AG04450 (cell line): ENCODE measurements around the gene ATP1B1. TPM values are rescaled to one million over a fixed set of nuclear protein-coding genes. Genes with fewer than 3 reads are reported as not detected.

Experiments
- CTCF ChIA-PET: fragments of 300-600, 350-600 bp; formaldehyde crosslinking; extraction: SDS; loops from one replicate; lab custom pipeline; 2022; ENCODE audit warnings: antibody characterized with exemption, inconsistent platforms; lab: Charles Lee
- POLR2A ChIA-PET: fragments of 350-600 bp; formaldehyde crosslinking; extraction: SDS; loops from one replicate; lab custom pipeline; 2021; ENCODE audit warnings: antibody characterized with exemption, inconsistent platforms; lab: Yijun Ruan, JAX
- DNase-seq: peaks from one replicate; pipeline ENCODE4 v3.0.0-alpha.2; 2011; ENCODE audit warnings: low read depth, low spot score
- H3K27ac ChIP-seq: one replicate; pipeline ENCODE4 v1.5.1; 2012; ENCODE audit warnings: low read depth, low read length, control low read depth
- H3K27me3 ChIP-seq: one replicate; pipeline ENCODE4 v1.6.0; 2012; ENCODE audit warnings: low read length; ENCODE audit not compliant: control insufficient read depth, insufficient read depth
- H3K4me3 ChIP-seq: 2 replicates; pipeline ENCODE4 v1.5.1; 2011; ENCODE audit warnings: mild to moderate bottlenecking, low read depth, low read length, control low read depth
- H3K9me3 ChIP-seq: 2 replicates; pipeline ENCODE4 v1.5.1; 2012; ENCODE audit warnings: low read length; ENCODE audit not compliant: control insufficient read depth, insufficient read depth
- polyA plus RNA-seq: library from polyadenylated mRNA; depleted of rRNA; stranded (reverse); fragments of >200 nt; gene quantifications from 2 replicates; pipeline ENCODE4 v1.2.3, GENCODE V29; 2011
- TF ChIP-seq, protein P1 (sequence below): IDR thresholded peaks from 2 replicates; pipeline ENCODE4 v1.5.1; 2011; ENCODE audit warnings: low read depth, low read length, control low read depth, inconsistent platforms

Gene ATP1B1
- polyA plus RNA-seq, 1 experiment, result 25.0 TPM

DNA sequence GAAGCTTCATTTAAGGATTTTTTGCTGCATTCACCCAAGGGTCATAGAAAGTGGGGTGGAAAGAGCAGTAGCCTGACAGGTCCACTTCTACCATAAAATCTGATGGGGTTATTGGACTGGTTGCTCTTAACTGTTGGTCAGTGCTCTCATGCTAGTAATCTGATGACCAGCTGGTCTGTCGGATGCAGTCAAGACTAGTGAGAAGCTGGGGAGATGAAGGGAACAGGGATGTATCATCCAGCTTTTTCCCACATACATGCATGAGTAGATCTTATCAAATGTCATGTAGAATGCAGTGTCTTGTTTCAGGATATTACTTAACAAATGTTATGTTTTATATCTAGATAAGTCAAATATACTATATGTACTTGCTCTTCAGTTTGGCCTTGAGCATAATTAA, 11.1 kb downstream of the ATP1B1 start:
- H3K27ac ChIP-seq, result no peak overlapping the region
- no peaks in the 10 kb centered on the region for H3K27me3 ChIP-seq
- no peak for DNase-seq
- TF ChIP-seq, protein P1, sequence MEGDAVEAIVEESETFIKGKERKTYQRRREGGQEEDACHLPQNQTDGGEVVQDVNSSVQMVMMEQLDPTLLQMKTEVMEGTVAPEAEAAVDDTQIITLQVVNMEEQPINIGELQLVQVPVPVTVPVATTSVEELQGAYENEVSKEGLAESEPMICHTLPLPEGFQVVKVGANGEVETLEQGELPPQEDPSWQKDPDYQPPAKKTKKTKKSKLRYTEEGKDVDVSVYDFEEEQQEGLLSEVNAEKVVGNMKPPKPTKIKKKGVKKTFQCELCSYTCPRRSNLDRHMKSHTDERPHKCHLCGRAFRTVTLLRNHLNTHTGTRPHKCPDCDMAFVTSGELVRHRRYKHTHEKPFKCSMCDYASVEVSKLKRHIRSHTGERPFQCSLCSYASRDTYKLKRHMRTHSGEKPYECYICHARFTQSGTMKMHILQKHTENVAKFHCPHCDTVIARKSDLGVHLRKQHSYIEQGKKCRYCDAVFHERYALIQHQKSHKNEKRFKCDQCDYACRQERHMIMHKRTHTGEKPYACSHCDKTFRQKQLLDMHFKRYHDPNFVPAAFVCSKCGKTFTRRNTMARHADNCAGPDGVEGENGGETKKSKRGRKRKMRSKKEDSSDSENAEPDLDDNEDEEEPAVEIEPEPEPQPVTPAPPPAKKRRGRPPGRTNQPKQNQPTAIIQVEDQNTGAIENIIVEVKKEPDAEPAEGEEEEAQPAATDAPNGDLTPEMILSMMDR, result no peak
- CTCF ChIA-PET, result interaction anchor here (0.8 kb wide), 2 partner anchors 8 to 11 kb away, joined by 3 to 4 read pairs; partner anchors contain the start of gene ATP1B1
- POLR2A ChIA-PET, result interaction anchor here (0.8 kb wide), 1 partner anchor 10 kb away, joined by 3 read pairs; no protein-coding TSS in a partner anchor
- no peaks in the 10 kb centered on the region; the same call in 1 of the 2 replicates for H3K9me3 ChIP-seq
- no peak overlapping the region for H3K4me3 ChIP-seq

DNA sequence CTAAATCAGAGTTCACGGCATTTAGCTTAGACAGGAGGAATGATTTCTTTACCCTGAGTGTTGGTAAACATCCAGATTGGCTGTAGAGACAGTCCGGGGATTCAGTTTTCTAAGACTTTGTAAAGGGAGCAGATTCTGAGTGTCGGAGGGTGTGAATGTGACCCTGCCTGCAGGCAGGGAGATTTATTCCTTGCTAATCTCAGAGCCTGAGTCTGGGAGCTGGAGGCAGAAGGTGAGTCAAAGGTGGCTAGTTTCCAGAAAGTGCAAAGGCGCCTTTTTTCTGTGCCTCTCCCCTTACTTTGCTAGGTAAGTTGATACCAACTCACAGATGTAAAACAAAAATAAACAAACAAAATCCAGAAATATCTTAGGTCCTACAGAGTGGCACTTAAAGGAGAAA, 11.7 kb downstream of the ATP1B1 start:
- no peaks in the 10 kb centered on the region; the same call in 1 of the 2 replicates for H3K9me3 ChIP-seq
- no peak overlapping the region for H3K27ac ChIP-seq
- TF ChIP-seq, protein P1, result no peak
- DNase-seq, result no peak
- no peak overlapping the region for H3K4me3 ChIP-seq
- ChIA-PET CTCF (interaction anchor here (0.8 kb wide), 1 partner anchor 9 kb away, joined by 3 read pairs; no protein-coding TSS in a partner anchor), POLR2A (no interaction called here)
- no peaks in the 10 kb centered on the region for H3K27me3 ChIP-seq

DNA sequence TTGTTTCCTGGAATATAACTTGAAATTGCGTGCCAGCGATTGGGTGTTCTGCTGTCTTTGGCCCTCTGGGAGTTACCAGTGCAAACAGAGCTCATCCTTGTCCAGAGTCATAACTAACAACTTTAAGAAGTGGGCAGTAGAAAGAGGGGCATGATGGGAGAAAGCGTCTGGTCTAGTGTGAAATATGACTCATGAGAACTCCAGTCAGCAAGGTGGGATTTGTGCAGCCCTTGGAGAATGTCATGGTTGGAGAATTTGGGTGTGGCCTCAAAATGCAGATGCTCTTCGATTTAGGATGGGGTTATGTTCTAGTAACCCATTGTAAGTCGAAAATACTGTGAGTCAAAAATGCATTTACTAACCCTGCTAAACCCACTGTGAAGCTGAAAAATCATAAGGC, 12.9 kb downstream of the ATP1B1 start:
- POLR2A ChIA-PET, result interaction anchor here (1.9 kb wide), 1 partner anchor 12 kb away, joined by 15 read pairs; the partner anchor contains the start of gene ATP1B1
- DNase-seq, result no peak

DNA sequence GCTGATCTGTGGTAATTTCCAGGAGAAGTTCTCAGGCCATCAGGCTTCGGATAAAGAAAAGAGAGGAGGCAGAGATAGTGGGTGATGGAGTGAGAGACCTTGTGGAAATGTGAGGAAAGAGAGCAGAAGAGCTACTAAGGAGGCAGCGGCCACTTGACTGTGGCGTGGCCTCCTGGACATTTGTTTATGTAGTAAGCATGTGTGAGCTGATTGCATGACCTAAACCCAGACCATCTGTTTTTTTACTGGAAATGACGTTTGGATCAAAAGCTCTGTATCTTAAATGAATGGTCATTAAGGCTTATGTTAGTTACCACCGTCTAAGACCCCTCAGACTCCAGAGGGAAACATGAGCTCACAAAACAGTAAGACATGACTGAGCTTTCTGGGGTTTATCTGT, 13.6 kb downstream of the ATP1B1 start:
- Histone ChIP-seq H3K27me3 (no peaks in the 10 kb centered on the region), H3K4me3 (no peak overlapping the region), H3K27ac (peak overlapping the region; percentile 71), H3K9me3 (no peaks in the 10 kb centered on the region)
- CTCF ChIA-PET, result interaction anchor here (0.8 to 1.7 kb wide), 3 partner anchors 8 to 14 kb away, joined by 3 to 7 read pairs (median 3); partner anchors contain the start of gene ATP1B1
- TF ChIP-seq, protein P1, result no peak
- DNase-seq, result peak; percentile 46
- POLR2A ChIA-PET, result interaction anchor here (1.9 kb wide), 1 partner anchor 13 kb away, joined by 15 read pairs; the partner anchor contains the start of gene ATP1B1

More for the DNA sequence above, 12.9 kb downstream of the ATP1B1 start:
- H3K27me3 ChIP-seq, result no peaks in the 10 kb centered on the region
- CTCF ChIA-PET, result interaction anchor here (0.8 to 1.7 kb wide), 3 partner anchors 11 to 14 kb away, joined by 3 to 7 read pairs (median 3); partner anchors contain the start of gene ATP1B1
- H3K4me3 ChIP-seq, result no peak overlapping the region
- no peaks in the 10 kb centered on the region for H3K9me3 ChIP-seq
- TF ChIP-seq, protein P1, result no peak
- H3K27ac ChIP-seq, result peak overlapping the region; percentile 25
